DOHH2 (cell line): ENCODE data around the gene PCARE.

Experiments used
- H3F3A ChIP-seq: fragments of 200-600 bp; sonication (generic), shearing (Covaris generic); 2 replicates; pipeline ENCODE4 v1.6.0; 2016; ENCODE audit warnings: antibody characterized with exemption, mild to moderate bottlenecking; ENCODE audit not compliant: control insufficient read depth, insufficient read depth
- H3K27ac ChIP-seq: fragments of 200-600 bp; sonication (generic); 2 replicates; pipeline ENCODE4 v1.5.1; 2014; ENCODE audit warnings: low read depth, mild to moderate bottlenecking, low read length, moderate library complexity
- H3K27me3 ChIP-seq: fragments of 200-600 bp; sonication (generic); 2 replicates; pipeline ENCODE4 v1.6.1; 2014; ENCODE audit warnings: mild to moderate bottlenecking, low read length, mixed read lengths; ENCODE audit not compliant: control insufficient read depth
- H3K36me3 ChIP-seq: fragments of 200-600 bp; sonication (generic); 2 replicates; pipeline ENCODE4 v1.6.1; 2014; ENCODE audit warnings: mild to moderate bottlenecking, low read length, moderate library complexity, mixed read lengths; ENCODE audit not compliant: control insufficient read depth
- H3K4me1 ChIP-seq: fragments of 200-600 bp; sonication (generic); 2 replicates; pipeline ENCODE4 v1.6.1; 2014; ENCODE audit warnings: mild to moderate bottlenecking, low read length, mixed read lengths; ENCODE audit not compliant: control insufficient read depth
- H3K4me2 ChIP-seq: fragments of 200-600 bp; sonication (generic); 2 replicates; pipeline ENCODE4 v1.6.0; 2014; ENCODE audit warnings: mild to moderate bottlenecking, low read length, moderate library complexity
- H3K4me3 ChIP-seq: fragments of 200-600 bp; sonication (generic); 2 replicates; pipeline ENCODE4 v1.5.1; 2014; ENCODE audit warnings: mild to moderate bottlenecking, low read length, mixed read lengths
- H3K79me2 ChIP-seq: fragments of 200-600 bp; sonication (generic); 2 replicates; pipeline ENCODE4 v1.6.1; 2014; ENCODE audit warnings: mild to moderate bottlenecking, low read length, mixed read lengths; ENCODE audit not compliant: control insufficient read depth
- H3K9me2 ChIP-seq: fragments of 200-600 bp; sonication (generic); replicated peaks from 2 replicates; pipeline ENCODE4 v1.6.1; 2014; ENCODE audit warnings: mild to moderate bottlenecking, low read length, mixed read lengths; ENCODE audit not compliant: control insufficient read depth
- H3K9me3 ChIP-seq: fragments of 200-600 bp; sonication (generic); 2 replicates; pipeline ENCODE4 v1.6.1; 2014; ENCODE audit warnings: antibody characterized with exemption, low read length, mixed read lengths; ENCODE audit not compliant: control insufficient read depth, insufficient read depth
- H4K20me1 ChIP-seq: fragments of 200-600 bp; sonication (generic); 2 replicates; pipeline ENCODE4 v1.6.0; 2014; ENCODE audit warnings: low read depth, mild to moderate bottlenecking, antibody characterized with exemption, low read length, moderate library complexity; ENCODE audit not compliant: control insufficient read depth, insufficient read depth
- CTCF ChIP-seq: fragments of 200-600 bp; sonication (generic); IDR thresholded peaks from one replicate; pipeline ENCODE4 v1.5.1; 2014; ENCODE audit warnings: antibody characterized with exemption, mild to moderate bottlenecking, low read depth, low read length; ENCODE audit not compliant: poor library complexity, severe bottlenecking
- EZH2phosphoT487 ChIP-seq: fragments of 200-600 bp; sonication (generic); IDR thresholded peaks from 2 replicates; pipeline ENCODE4 v1.6.1; 2017; ENCODE audit warnings: borderline replicate concordance, mild to moderate bottlenecking, antibody characterized with exemption, low read length, moderate library complexity, mixed read lengths

PCARE gene

GRCh38 chr2:29063646-29064345 lies 10.5 kb downstream of the PCARE start:
- Histone ChIP-seq H3K4me1 (no peaks in the 10 kb centered on the region), H3K27ac (no peak overlapping the region), H3K79me2 (no peaks in the 10 kb centered on the region), H3F3A (no peaks in the 10 kb centered on the region), H4K20me1 (no peaks in the 10 kb centered on the region), H3K9me3 (no peaks in the 10 kb centered on the region), H3K9me2 (no peaks in the 10 kb centered on the region), H3K36me3 (no peaks in the 10 kb centered on the region), H3K4me2 (no peak overlapping the region), H3K27me3 (no peaks in the 10 kb centered on the region; the same call in 1 of the 2 replicates), H3K4me3 (no peak overlapping the region)
- TF ChIP-seq EZH2phosphoT487: no peak
- no peak for TF ChIP-seq CTCF

- H3F3A ChIP-seq: no peaks in the 10 kb centered on the region
- H3K4me3 ChIP-seq: no peak overlapping the region
- TF ChIP-seq EZH2phosphoT487 (no peak), CTCF (no peak)
- no peak overlapping the region for H3K27ac ChIP-seq
- no peaks in the 10 kb centered on the region for H3K79me2 ChIP-seq
- H3K9me2 ChIP-seq: no peaks in the 10 kb centered on the region
- no peaks in the 10 kb centered on the region for H3K4me1 ChIP-seq
- H3K9me3 ChIP-seq: no peaks in the 10 kb centered on the region
- H3K27me3 ChIP-seq: no peaks in the 10 kb centered on the region; the same call in 1 of the 2 replicates
- no peaks in the 10 kb centered on the region for H3K36me3 ChIP-seq
- no peaks in the 10 kb centered on the region for H4K20me1 ChIP-seq
- no peak overlapping the region for H3K4me2 ChIP-seq
Observed at GRCh38 chr2:29063056-29063455, 11.3 kb downstream of the PCARE start.

GRCh38 chr2:29062371-29062770 lies 12.0 kb downstream of the PCARE start:
- no peaks in the 10 kb centered on the region for H3K4me1 ChIP-seq
- H3K27ac ChIP-seq: no peak overlapping the region
- TF ChIP-seq CTCF (no peak), EZH2phosphoT487 (no peak)
- no peaks in the 10 kb centered on the region; the same call in 1 of the 2 replicates for H3K27me3 ChIP-seq
- H4K20me1 ChIP-seq: no peaks in the 10 kb centered on the region
- H3K4me3 ChIP-seq: no peak overlapping the region
- no peaks in the 10 kb centered on the region for H3K9me3 ChIP-seq
- H3F3A ChIP-seq: no peaks in the 10 kb centered on the region
- no peaks in the 10 kb centered on the region for H3K9me2 ChIP-seq
- no peak overlapping the region for H3K4me2 ChIP-seq
- H3K36me3 ChIP-seq: no peaks in the 10 kb centered on the region
- no peaks in the 10 kb centered on the region for H3K79me2 ChIP-seq

GRCh38 chr2:29061616-29062015 lies 12.7 kb downstream of the PCARE start:
- Histone ChIP-seq H3K27ac (no peak overlapping the region), H3K4me1 (no peaks in the 10 kb centered on the region), H3K4me3 (no peak overlapping the region), H3K27me3 (no peaks in the 10 kb centered on the region; the same call in 1 of the 2 replicates), H3K9me3 (no peaks in the 10 kb centered on the region), H3F3A (no peaks in the 10 kb centered on the region), H3K79me2 (no peaks in the 10 kb centered on the region), H4K20me1 (no peaks in the 10 kb centered on the region), H3K9me2 (no peaks in the 10 kb centered on the region), H3K36me3 (no peaks in the 10 kb centered on the region), H3K4me2 (no peak overlapping the region)
- TF ChIP-seq CTCF: no peak
- TF ChIP-seq EZH2phosphoT487: no peak
